Glutamatergic neuron (in vitro differentiated cells): ENCODE measurements around the gene DUOX1. TPM values are rescaled to one million over a fixed set of nuclear protein-coding genes. Genes with fewer than 3 reads are reported as not detected.

ENCODE experiments used
- DNase-seq: peaks from one replicate; pipeline ENCODE4 v3.0.0; 2022
- H3K27ac Mint-ChIP-seq: one replicate; pipeline ENCODE4 v1.8.0; 2020; ENCODE audit warnings: mild to moderate bottlenecking, mixed read lengths, inconsistent platforms; ENCODE audit not compliant: unreplicated experiment
- H3K27me3 Mint-ChIP-seq: one replicate; pipeline ENCODE4 v1.8.0; 2020; ENCODE audit warnings: mild to moderate bottlenecking, moderate library complexity, mixed read lengths, inconsistent platforms; ENCODE audit not compliant: unreplicated experiment
- H3K36me3 Mint-ChIP-seq: one replicate; pipeline ENCODE4 v1.8.0; 2020; ENCODE audit warnings: mild to moderate bottlenecking, mixed read lengths, inconsistent platforms; ENCODE audit not compliant: unreplicated experiment
- H3K4me1 Mint-ChIP-seq: one replicate; pipeline ENCODE4 v1.8.0; 2020; ENCODE audit warnings: mild to moderate bottlenecking, low read depth, mixed read lengths, inconsistent platforms; ENCODE audit not compliant: unreplicated experiment
- H3K4me3 Mint-ChIP-seq: one replicate; pipeline ENCODE4 v1.8.0; 2020; ENCODE audit warnings: mild to moderate bottlenecking, mixed read lengths, inconsistent platforms; ENCODE audit not compliant: unreplicated experiment
- H3K9me3 Mint-ChIP-seq: one replicate; pipeline ENCODE4 v1.8.0; 2020; ENCODE audit warnings: mild to moderate bottlenecking, moderate library complexity, mixed read lengths, inconsistent platforms; ENCODE audit not compliant: unreplicated experiment
- total RNA-seq: library from RNA; stranded (reverse); fragmentation: NEBNext Ultra II Directional; extraction: Animal tissue kit (Norgen Biotek cat#: 25700); gene quantifications from one replicate; pipeline ENCODE4 v1.2.1, GENCODE V29; 2021; ENCODE audit not compliant: unreplicated experiment
- TF ChIP-seq, protein P1 (sequence below): fragments of 200-600 bp; sonication (generic); IDR thresholded peaks from one replicate; pipeline ENCODE4 v1.5.0; 2021; ENCODE audit not compliant: partially characterized antibody, unreplicated experiment

The DUOX1 gene
- total RNA-seq, 1 donor from 2014 or later: not detected

DNA sequence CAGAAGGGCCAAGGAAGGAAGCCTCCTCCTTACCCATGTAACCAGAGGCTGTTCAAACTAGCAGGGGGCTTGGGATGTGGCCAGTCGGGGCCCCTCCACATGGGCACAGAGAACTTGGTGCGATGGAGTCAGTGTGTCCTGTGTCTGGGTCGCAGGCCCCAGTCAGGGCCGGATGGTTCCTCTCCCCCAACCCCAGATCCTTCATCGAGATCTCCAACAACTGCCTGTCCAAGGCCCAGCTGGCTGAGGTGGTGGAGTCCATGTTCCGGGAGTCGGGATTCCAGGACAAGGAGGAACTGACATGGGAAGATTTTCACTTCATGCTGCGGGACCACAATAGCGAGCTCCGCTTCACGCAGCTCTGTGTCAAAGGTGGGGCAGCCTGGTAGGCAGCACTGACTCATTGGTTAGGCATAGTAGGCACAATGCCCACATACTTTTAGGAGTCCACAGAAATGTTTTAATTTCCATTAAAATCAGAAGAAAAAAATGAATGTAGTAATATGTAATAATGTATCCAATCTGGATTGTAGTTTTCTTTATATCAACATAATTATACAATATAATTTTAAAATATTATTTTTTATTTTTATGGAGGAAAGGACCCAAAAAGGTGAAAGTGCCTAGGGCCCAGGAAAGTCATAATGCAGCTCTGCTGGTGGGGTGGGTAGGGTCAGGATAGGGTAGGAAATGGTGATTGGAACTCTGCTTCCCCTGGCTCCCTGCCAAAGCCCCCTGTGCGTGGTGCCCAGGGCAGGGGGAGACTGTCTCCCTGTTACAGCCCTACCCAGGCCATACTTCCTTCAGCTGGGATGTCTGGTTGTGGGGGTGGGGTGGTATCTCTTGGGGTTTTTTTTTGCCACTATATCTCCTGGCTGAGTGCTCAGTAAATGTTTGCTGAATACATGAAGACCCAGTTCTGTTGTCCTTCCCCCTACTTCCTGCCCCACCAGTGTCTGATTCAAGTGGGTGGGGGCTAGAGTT is 18.6 kb downstream of the DUOX1 start:
- peaks cover 13% of the 10 kb centered on the region for H3K27me3 Mint-ChIP-seq
- H3K9me3 Mint-ChIP-seq: peaks cover 3% of the 10 kb centered on the region
- no peak overlapping the region for H3K4me3 Mint-ChIP-seq
- DNase-seq: no peak
- no peaks in the 10 kb centered on the region for H3K4me1 Mint-ChIP-seq
- no peak overlapping the region for H3K27ac Mint-ChIP-seq
- peaks cover 6% of the 10 kb centered on the region for H3K36me3 Mint-ChIP-seq
- TF ChIP-seq, protein P1, sequence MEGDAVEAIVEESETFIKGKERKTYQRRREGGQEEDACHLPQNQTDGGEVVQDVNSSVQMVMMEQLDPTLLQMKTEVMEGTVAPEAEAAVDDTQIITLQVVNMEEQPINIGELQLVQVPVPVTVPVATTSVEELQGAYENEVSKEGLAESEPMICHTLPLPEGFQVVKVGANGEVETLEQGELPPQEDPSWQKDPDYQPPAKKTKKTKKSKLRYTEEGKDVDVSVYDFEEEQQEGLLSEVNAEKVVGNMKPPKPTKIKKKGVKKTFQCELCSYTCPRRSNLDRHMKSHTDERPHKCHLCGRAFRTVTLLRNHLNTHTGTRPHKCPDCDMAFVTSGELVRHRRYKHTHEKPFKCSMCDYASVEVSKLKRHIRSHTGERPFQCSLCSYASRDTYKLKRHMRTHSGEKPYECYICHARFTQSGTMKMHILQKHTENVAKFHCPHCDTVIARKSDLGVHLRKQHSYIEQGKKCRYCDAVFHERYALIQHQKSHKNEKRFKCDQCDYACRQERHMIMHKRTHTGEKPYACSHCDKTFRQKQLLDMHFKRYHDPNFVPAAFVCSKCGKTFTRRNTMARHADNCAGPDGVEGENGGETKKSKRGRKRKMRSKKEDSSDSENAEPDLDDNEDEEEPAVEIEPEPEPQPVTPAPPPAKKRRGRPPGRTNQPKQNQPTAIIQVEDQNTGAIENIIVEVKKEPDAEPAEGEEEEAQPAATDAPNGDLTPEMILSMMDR: no peak

DNA sequence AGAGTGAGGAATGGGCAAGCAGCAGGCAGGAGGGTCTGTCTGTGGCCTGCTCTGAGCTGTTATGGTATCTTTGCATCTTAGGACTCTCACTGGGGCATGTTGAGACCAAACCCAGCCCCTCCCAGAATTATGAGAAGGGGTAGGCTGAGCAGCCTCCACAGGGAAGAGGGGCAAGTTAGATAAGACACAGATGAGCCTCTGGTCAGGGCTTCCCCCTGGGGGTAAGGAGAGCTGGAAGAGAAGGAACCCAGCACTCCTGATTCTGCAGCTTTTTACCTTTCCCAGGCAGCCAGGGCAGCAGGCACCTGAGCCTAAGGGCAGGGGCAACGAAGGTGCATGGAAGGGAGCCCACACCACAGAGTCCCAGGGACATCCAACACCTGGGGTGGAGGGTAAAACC is 19.3 kb downstream of the DUOX1 start:
- no peak overlapping the region for H3K27ac Mint-ChIP-seq
- TF ChIP-seq, protein P1: no peak
- H3K4me3 Mint-ChIP-seq: no peak overlapping the region

GRCh38 chr15:45150481-45150880 is 20.7 kb downstream of the DUOX1 start:
- Mint-ChIP-seq H3K4me3 (no peak overlapping the region), H3K4me1 (no peaks in the 10 kb centered on the region), H3K27ac (no peak overlapping the region), H3K36me3 (peaks cover 6% of the 10 kb centered on the region), H3K27me3 (peaks cover 11% of the 10 kb centered on the region), H3K9me3 (peaks cover 5% of the 10 kb centered on the region)
- DNase-seq: no peak
- TF ChIP-seq, protein P1: no peak

More for the DNA sequence above, 19.3 kb downstream of the DUOX1 start:
- peaks cover 13% of the 10 kb centered on the region for H3K27me3 Mint-ChIP-seq
- DNase-seq: no peak
- H3K36me3 Mint-ChIP-seq: peaks cover 6% of the 10 kb centered on the region
- peaks cover 3% of the 10 kb centered on the region for H3K9me3 Mint-ChIP-seq
- no peaks in the 10 kb centered on the region for H3K4me1 Mint-ChIP-seq

- Mint-ChIP-seq H3K27ac (no peak overlapping the region), H3K4me1 (no peaks in the 10 kb centered on the region), H3K36me3 (peaks cover 6% of the 10 kb centered on the region), H3K27me3 (peaks cover 13% of the 10 kb centered on the region), H3K4me3 (no peak overlapping the region), H3K9me3 (peaks cover 9% of the 10 kb centered on the region)
- DNase-seq: no peak
- TF ChIP-seq, protein P1: no peak
These were observed 21.2 kb downstream of the DUOX1 start for GRCh38 chr15:45150997-45151396.
